ENCODE measurements around the gene SULF2.

Gene SULF2

DNA sequence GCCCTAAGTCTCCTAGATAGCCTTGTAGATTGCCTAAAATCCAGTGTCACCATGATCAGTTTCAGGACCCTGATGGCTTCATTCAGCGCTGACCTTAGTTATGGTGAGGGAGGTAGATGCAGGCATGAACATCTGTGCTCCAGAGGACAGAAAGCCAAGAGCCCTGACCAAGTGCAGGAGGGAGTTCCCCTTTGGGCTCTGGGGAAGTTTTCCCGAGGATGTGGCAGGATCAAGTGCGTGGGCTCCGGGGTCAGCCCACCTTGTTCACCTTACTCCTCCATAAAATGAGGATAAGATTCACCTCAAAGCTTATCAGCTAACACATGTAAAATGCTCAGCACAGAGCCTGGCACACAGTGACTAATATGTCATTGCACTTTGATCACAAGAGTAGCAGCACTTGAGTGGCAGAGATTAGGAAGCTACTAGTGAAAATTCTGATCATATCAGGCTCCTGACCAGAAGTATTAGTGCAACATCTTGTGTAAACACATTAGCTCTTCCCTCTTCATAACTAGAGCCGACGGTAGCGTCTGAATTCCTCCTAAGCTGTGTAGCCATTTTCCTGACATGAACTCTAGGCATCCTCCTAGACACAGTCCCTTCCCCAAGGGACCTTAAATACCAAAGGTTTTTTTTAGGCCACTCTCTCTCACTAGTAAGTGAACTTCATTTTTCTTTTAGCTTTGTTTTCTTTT lies 125.2 kb downstream of the SULF2 start:
- in situ Hi-C loops (cut with MboI; ENCODE audit: low sequenced_read_pairs), result no loop called here

GRCh38 chr20:47656318-47656717 lies 129.0 kb downstream of the SULF2 start:
- in situ Hi-C loops (cut with MboI; ENCODE audit: low sequenced_read_pairs), result no loop called here

GRCh38 chr20:47655635-47656034 lies 129.6 kb downstream of the SULF2 start:
- in situ Hi-C loops (cut with MboI; ENCODE audit: low sequenced_read_pairs), result no loop called here

DNA sequence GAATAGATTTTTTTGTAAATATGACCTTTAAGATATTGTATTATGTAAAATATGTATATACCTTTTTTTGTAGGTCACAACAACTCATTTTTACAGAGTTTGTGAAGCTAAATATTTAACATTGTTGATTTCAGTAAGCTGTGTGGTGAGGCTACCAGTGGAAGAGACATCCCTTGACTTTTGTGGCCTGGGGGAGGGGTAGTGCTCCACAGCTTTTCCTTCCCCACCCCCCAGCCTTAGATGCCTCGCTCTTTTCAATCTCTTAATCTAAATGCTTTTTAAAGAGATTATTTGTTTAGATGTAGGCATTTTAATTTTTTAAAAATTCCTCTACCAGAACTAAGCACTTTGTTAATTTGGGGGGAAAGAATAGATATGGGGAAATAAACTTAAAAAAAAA lies 130.9 kb downstream of the SULF2 start:
- in situ Hi-C loops (cut with MboI; ENCODE audit: low sequenced_read_pairs), result no loop called here

DNA sequence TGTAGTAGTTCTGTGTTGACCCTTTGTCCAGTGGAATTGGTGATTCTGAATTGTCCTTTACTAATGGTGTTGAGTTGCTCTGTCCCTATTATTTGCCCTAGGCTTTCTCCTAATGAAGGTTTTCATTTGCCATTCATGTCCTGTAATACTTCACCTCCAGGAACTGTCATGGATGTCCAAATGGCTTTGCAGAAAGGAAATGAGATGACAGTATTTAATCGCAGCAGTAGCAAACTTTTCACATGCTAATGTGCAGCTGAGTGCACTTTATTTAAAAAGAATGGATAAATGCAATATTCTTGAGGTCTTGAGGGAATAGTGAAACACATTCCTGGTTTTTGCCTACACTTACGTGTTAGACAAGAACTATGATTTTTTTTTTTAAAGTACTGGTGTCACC lies 131.4 kb downstream of the SULF2 start:
- in situ Hi-C loops (cut with MboI; ENCODE audit: low sequenced_read_pairs), result no loop called here

- in situ Hi-C loops (cut with MboI; ENCODE audit: low sequenced_read_pairs), result no loop called here
These were observed 132.5 kb downstream of the SULF2 start for GRCh38 chr20:47652794-47653193.

- in situ Hi-C loops (cut with MboI; ENCODE audit: low sequenced_read_pairs), result no loop called here
These were observed 133.0 kb downstream of the SULF2 start for GRCh38 chr20:47652301-47652700.

- in situ Hi-C loops (cut with MboI; ENCODE audit: low sequenced_read_pairs), result loop anchor here (25.0 kb wide), 1 partner anchor 412 kb away; no protein-coding TSS in a partner anchor
These were observed 136.3 kb downstream of the SULF2 start for GRCh38 chr20:47648943-47649342.

DNA sequence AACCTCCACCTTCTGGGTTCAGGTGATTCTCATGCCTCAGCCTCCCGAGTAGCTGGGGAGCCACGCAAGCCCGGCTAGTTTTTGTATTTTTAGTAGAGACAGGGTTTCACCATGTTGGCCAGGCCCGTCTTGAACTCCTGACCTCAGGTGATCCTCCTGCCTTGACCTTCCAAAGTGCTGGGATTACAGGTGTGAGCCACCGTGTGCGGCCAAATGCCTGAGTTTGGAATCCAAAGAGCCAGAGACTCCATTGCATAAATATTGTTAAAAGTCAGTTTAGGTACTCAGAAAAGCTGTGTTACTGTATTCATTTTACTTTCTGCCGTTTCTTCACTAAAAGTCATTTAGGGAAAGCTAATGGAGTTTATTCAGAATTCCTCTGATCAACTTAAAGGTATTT lies 137.3 kb downstream of the SULF2 start:
- in situ Hi-C loops (cut with MboI; ENCODE audit: low sequenced_read_pairs), result loop anchor here (25.0 kb wide), 1 partner anchor 411 kb away; no protein-coding TSS in a partner anchor

DNA sequence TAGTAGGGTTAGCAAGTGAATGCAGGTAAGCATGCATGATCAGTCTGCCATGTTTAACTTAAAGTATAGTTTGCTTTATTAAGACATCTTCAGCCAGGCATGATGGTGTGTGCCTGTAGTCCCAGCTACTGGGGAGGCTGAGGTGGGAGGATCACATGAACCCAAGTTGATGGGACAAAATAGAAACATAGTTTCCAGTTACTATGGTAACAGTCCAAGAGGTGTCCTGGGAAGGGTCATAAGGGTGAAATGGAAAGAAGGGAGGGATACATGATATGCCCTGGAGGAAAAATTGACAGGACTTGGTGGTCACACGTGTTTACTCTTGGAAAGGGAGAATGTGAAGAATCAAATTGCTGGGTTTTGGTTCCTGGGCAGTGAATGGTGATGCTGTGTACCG lies 139.6 kb downstream of the SULF2 start:
- in situ Hi-C loops (cut with MboI; ENCODE audit: low sequenced_read_pairs), result loop anchor here (25.0 kb wide), 1 partner anchor 408 kb away; no protein-coding TSS in a partner anchor

- in situ Hi-C loops (cut with MboI; ENCODE audit: low sequenced_read_pairs), result loop anchor here (25.0 kb wide), 1 partner anchor 405 kb away; no protein-coding TSS in a partner anchor
These were observed 142.7 kb downstream of the SULF2 start for GRCh38 chr20:47642624-47643023.

DNA sequence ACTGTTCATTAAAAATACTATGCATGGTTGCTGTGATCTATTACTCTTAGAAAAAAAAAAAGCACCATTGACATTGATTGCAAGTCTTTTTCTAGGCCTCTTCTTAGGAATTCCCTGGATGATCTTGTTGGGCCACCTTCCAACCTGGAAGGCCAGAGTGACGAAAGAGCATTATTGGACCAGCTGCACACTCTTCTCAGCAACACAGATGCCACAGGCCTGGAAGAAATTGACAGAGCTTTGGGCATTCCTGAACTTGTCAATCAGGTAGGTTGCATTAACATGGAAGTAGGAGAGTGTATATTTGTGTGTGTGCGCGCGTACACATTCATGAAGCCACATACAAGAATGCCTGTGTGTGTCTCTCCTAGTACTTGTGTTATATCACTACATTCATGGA lies 143.2 kb downstream of the SULF2 start:
- in situ Hi-C loops (cut with MboI; ENCODE audit: low sequenced_read_pairs), result loop anchor here (25.0 kb wide), 1 partner anchor 405 kb away; no protein-coding TSS in a partner anchor

DNA sequence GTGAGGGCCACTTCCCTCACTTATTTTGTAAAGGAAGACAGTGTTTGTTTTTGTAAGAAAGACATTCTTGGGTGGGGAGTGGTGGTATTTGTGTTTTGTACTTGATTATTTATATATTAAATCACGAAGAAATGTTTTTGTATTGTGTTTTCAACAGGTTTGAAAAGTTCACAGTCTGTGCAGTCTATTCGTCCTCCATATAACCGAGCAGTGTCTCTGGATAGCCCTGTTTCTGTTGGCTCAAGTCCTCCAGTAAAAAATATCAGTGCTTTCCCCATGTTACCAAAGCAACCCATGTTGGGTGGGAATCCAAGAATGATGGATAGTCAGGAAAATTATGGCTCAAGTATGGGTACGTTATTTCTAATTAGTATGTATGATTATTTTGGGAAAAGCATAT lies 146.4 kb downstream of the SULF2 start:
- in situ Hi-C loops (cut with MboI; ENCODE audit: low sequenced_read_pairs), result loop anchor here (25.0 kb wide), 1 partner anchor 402 kb away; no protein-coding TSS in a partner anchor

GRCh38 chr20:47635256-47635655 lies 150.0 kb downstream of the SULF2 start:
- in situ Hi-C loops (cut with MboI; ENCODE audit: low sequenced_read_pairs), result loop anchor here (25.0 kb wide), 1 partner anchor 398 kb away; no protein-coding TSS in a partner anchor

- in situ Hi-C loops (cut with MboI; ENCODE audit: low sequenced_read_pairs), result loop anchor here (25.0 kb wide), 1 partner anchor 394 kb away; no protein-coding TSS in a partner anchor
These were observed 154.2 kb downstream of the SULF2 start for GRCh38 chr20:47631078-47631477.

DNA sequence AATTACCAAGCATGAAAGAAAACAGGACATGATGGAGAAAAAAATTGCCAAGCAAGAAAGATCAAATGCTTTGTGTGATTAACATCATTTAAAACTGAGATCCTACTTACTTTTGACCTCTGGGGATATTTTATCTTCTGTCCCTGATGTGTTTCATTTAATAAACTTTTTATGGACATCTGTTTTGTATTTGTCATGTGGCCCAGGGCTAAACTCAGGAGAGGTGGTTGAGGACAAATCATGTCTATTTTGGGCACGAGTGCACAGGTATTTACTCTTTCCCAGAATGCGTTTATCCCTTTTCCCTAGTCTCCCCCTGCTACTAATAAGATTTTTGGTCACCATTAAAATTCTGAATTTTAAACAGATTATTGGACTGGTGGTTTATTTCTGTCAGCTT lies 155.4 kb downstream of the SULF2 start:
- in situ Hi-C loops (cut with MboI; ENCODE audit: low sequenced_read_pairs), result loop anchor here (25.0 kb wide), 1 partner anchor 393 kb away; no protein-coding TSS in a partner anchor

DNA sequence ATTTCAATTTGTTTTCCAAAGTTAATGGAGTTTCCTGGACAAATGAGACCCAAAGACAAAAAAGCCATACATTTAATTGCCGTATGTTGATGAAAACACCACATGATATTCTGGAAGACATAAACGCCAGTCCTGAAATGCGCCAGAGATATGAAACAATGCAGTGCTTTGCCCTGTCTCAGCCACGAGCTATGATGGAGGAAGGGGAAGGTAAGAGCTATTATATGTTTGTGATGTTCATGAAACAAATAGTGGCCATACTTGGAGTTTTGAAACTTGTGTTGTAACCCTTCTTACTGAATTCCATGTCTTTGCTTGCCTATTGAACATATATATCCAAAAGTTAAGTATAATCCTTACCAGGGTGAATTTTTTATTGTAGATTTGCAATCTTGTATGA lies 157.7 kb downstream of the SULF2 start:
- in situ Hi-C loops (cut with MboI; ENCODE audit: low sequenced_read_pairs), result loop anchor here (25.0 kb wide), 1 partner anchor 390 kb away; no protein-coding TSS in a partner anchor

- in situ Hi-C loops (cut with MboI; ENCODE audit: low sequenced_read_pairs), result no loop called here
These were observed 162.1 kb downstream of the SULF2 start for GRCh38 chr20:47623206-47623605.

GRCh38 chr20:47622118-47622665 lies 163.1 kb downstream of the SULF2 start:
- in situ Hi-C loops (cut with MboI; ENCODE audit: low sequenced_read_pairs), result no loop called here

GRCh38 chr20:47620808-47621805 lies 164.2 kb downstream of the SULF2 start:
- in situ Hi-C loops (cut with MboI; ENCODE audit: low sequenced_read_pairs), result no loop called here

- in situ Hi-C loops (cut with MboI; ENCODE audit: low sequenced_read_pairs), result no loop called here
These were observed 166.8 kb downstream of the SULF2 start for GRCh38 chr20:47618479-47618878.

All from HL-60/S4 treated with phorbol 12-myristate 13-acetate at 8.2 ng/mL for 4 days and 3 days (cell line).